K562 (cell line): ENCODE results near the gene ZNG1C. TPM values are rescaled to one million over a fixed set of nuclear protein-coding genes. Genes with fewer than 3 reads are reported as not detected.
"Not testable (repeated sequence)": the region's sequence is repeated elsewhere in the genome, so short reads cannot be mapped to it uniquely, and the experiment has no call there.

Experiments used
- ATAC-seq: fragments of 200-7000 bp; cut with Tn5 transposase; 3 replicates; pipeline ENCODE4 v1.9.1; 2020; ENCODE audit warnings: moderate library complexity
- BruUV-seq: library from RNA; stranded (reverse); fragments of 400-500 nt; replicated peaks from 2 replicates; lab custom pipeline; 2021; lab: Mats Ljungman, UMichigan
- CTCF ChIA-PET: fragments of 300-600 bp; formaldehyde crosslinking; extraction: SDS; loops from one replicate; lab custom pipeline; 2021; ENCODE audit warnings: low intra/inter-chr PET ratio; lab: Yijun Ruan, JAX
- POLR2A ChIA-PET: fragments of 300-600, 350-650 bp; sonication (Branson Sonifier 250); formaldehyde crosslinking; extraction: SDS; loops from one replicate; lab custom pipeline; 2021; ENCODE audit warnings: antibody characterized with exemption, inconsistent platforms; lab: Yijun Ruan, JAX
- DNase-seq, 4 experiments: peaks; one replicate each; pipeline versions ENCODE4 v3.0.0 to v3.0.0-alpha.2; 2011 to 2018; ENCODE audit warnings: low spot score in 3 of 4, mixed read lengths in 3 of 4; ENCODE audit errors: extremely low read depth in 1 of 4
- FAIRE-seq: peaks from 2 replicates; lab custom pipeline; 2011; peaks lifted over from hg19 to GRCh38; lab: Jason Lieb, UNC
- H2AFZ ChIP-seq: 2 replicates; pipeline ENCODE4 v1.6.0; 2011; ENCODE audit warnings: low read depth, low read length, control low read depth, inconsistent platforms
- H3K27ac ChIP-seq: fragments of 200-600 bp; 3 replicates; pipeline ENCODE4 v1.8.0; 2011; ENCODE audit warnings: low read depth, mild to moderate bottlenecking, control low read depth, inconsistent platforms, low read length, moderate library complexity, mixed read lengths; ENCODE audit errors: extremely low read depth
- H3K27me3 ChIP-seq, 2 experiments: fragments of 300-600 bp in 1 of 2; 2 replicates in 1 of 2; 3 replicates in 1 of 2; pipeline versions ENCODE4 v1.6.0 to v1.8.0; 2011; ENCODE audit warnings: inconsistent platforms in 2 of 2, low read length in 2 of 2, mild to moderate bottlenecking in 1 of 2, mixed read lengths in 1 of 2, moderate library complexity in 1 of 2; ENCODE audit not compliant: control insufficient read depth in 2 of 2, insufficient read depth in 2 of 2
- H3K36me3 ChIP-seq: fragments of 300-600 bp; 3 replicates; pipeline ENCODE4 v1.8.0; 2011; ENCODE audit warnings: mild to moderate bottlenecking, low read length, inconsistent platforms; ENCODE audit not compliant: control insufficient read depth, insufficient read depth
- H3K4me1 ChIP-seq, 2 experiments: fragments of 200-600 bp in 1 of 2; replicated peaks in 1 of 2; 2 replicates in 1 of 2; 3 replicates in 1 of 2; pipeline versions ENCODE4 v1.5.1 to v1.8.0; 2011; ENCODE audit warnings: inconsistent platforms in 2 of 2, low read length in 2 of 2, mild to moderate bottlenecking in 1 of 2, mixed read lengths in 1 of 2, moderate library complexity in 1 of 2; ENCODE audit not compliant: control insufficient read depth in 2 of 2, insufficient read depth in 2 of 2
- H3K4me2 ChIP-seq: 2 replicates; pipeline ENCODE4 v1.6.1; 2011; ENCODE audit warnings: low read length, control low read depth, inconsistent platforms, mixed read lengths; ENCODE audit not compliant: insufficient read depth
- H3K4me3 ChIP-seq: fragments of 200-600 bp; sonication (generic), shearing (Covaris generic); 2 replicates; pipeline ENCODE4 v1.5.1; 2016; ENCODE audit warnings: control low read depth, inconsistent platforms
- H3K79me2 ChIP-seq: fragments of 200-600 bp; 3 replicates; pipeline ENCODE4 v1.8.0; 2011; ENCODE audit warnings: low read length, inconsistent platforms; ENCODE audit not compliant: control insufficient read depth, insufficient read depth
- H3K9ac ChIP-seq, 2 experiments: 2 replicates each; pipeline versions ENCODE4 v1.6.0 to v1.6.1; 2011; ENCODE audit warnings: low read depth in 2 of 2, low read length in 2 of 2, control low read depth in 1 of 2, inconsistent platforms in 1 of 2, mild to moderate bottlenecking in 1 of 2, mixed read lengths in 1 of 2; ENCODE audit not compliant: insufficient read depth in 1 of 2
- H3K9me1 ChIP-seq: one replicate; pipeline ENCODE4 v1.6.0; 2011; ENCODE audit warnings: inconsistent platforms, mild to moderate bottlenecking, low read length, moderate library complexity; ENCODE audit not compliant: control insufficient read depth, insufficient read depth
- H3K9me3 ChIP-seq: replicated peaks from 2 replicates; pipeline ENCODE4 v1.5.1; 2011; ENCODE audit warnings: low read depth, low read length, inconsistent platforms; ENCODE audit not compliant: control insufficient read depth, insufficient read depth
- H4K20me1 ChIP-seq: replicated peaks from 2 replicates; pipeline ENCODE4 v1.6.1; 2011; ENCODE audit warnings: low read length, inconsistent platforms, mixed read lengths; ENCODE audit not compliant: control insufficient read depth, insufficient read depth
- WGBS: fragments of 100-300 bp; shearing (Covaris generic); methylation state at CpG from one replicate; pipeline ENCODE4 v1.1.6; 2016; ENCODE audit warnings: low coverage, mixed read lengths; ENCODE audit not compliant: insufficient coverage; ENCODE audit errors: missing lambda C conversion rate; 5-methylcytosine and 5-hydroxymethylcytosine counted together
- in situ Hi-C: fragments of 300-500 bp; cut with MboI; formaldehyde crosslinking; loops from 4 replicates; pipeline ENCODE4 v1.15.0; 2018; ENCODE audit warnings: inconsistent platforms, mixed read lengths
- intact Hi-C: fragments of 100-400 bp; cut with micrococcal nuclease; formaldehyde crosslinking; loops from 2 replicates; pipeline ENCODE4 v1.14.2; 2022
- polyA plus RNA-seq, 8 experiments: library from polyadenylated mRNA; depleted of rRNA in 4 of 8; stranded (reverse) in 5 of 8; unstranded in 3 of 8; fragments of >200 nt; fragmentation: Nextera tagmentation in 2 of 8; fragmentation: Illumina TruSeq in 1 of 8; extraction: Ambion mirVana in 2 of 8; extraction: Trizol in 1 of 8; gene quantifications; 2 replicates each; pipeline versions ENCODE4 v1.2.1 to v1.2.3, GENCODE V29; 2011 to 2014; ENCODE audit warnings: inconsistent platforms in 1 of 8, missing spikeins in 1 of 8
- total RNA-seq, 7 experiments: library from RNA; depleted of rRNA in 6 of 7; stranded (reverse); fragments of >200 nt in 6 of 7; fragmentation: Illumina TruSeq in 2 of 7; extraction: Trizol in 2 of 7; gene quantifications; 2 replicates each; pipeline versions ENCODE4 v1.2.1 to v1.2.3, GENCODE V29; 2011 to 2021; ENCODE audit warnings: low replicate concordance in 1 of 7

The ZNG1C gene
- total and polyA plus RNA-seq, 9 of the 15 experiments (the other 6 are each of a cell fraction or from before 2014, with no cell fraction given) = 23.8 to 135 (median 65.0) TPM

GRCh38 chr9:68311208-68311607, 69.4 kb downstream of the ZNG1C start:
- not testable (repeated sequence) for H3K27ac ChIP-seq, ATAC-seq

GRCh38 chr9:68318209-68318608, 76.4 kb downstream of the ZNG1C start:
- WGBS = 39% methylated on average over 8 of the region's 10 CpGs

More at GRCh38 chr9:68311208-68311607, 69.4 kb downstream of the ZNG1C start:
- whole genome bisulfite sequencing = no CpG with 5 or more reads among the region's 5 CpGs
- H3K79me2 ChIP-seq, H3K36me3 ChIP-seq, H3K4me3 ChIP-seq, H2AFZ ChIP-seq, H3K9me1 ChIP-seq, H3K27me3 ChIP-seq, POLR2A ChIA-PET, H3K4me1 ChIP-seq, H3K9me3 ChIP-seq, H3K4me2 ChIP-seq, in situ Hi-C loops, intact Hi-C loops, CTCF ChIA-PET, BruUV-seq, H4K20me1 ChIP-seq, FAIRE-seq, H3K9ac ChIP-seq, DNase-seq: not testable (repeated sequence)

GRCh38 chr9:68323749-68324148, 82.0 kb downstream of the ZNG1C start:
- CTCF ChIA-PET, H2AFZ ChIP-seq, H3K27me3 ChIP-seq, H4K20me1 ChIP-seq, H3K9ac ChIP-seq, H3K79me2 ChIP-seq, H3K4me1 ChIP-seq, H3K36me3 ChIP-seq, BruUV-seq, H3K9me3 ChIP-seq, in situ Hi-C loops, POLR2A ChIA-PET, H3K4me2 ChIP-seq, H3K9me1 ChIP-seq, FAIRE-seq, intact Hi-C loops, H3K4me3 ChIP-seq, H3K27ac ChIP-seq, ATAC-seq, DNase-seq: not testable (repeated sequence)
- WGBS = no CpG with 5 or more reads among the region's 24 CpGs

More at GRCh38 chr9:68318209-68318608, 76.4 kb downstream of the ZNG1C start:
- H2AFZ ChIP-seq, ATAC-seq, CTCF ChIA-PET, H3K79me2 ChIP-seq, BruUV-seq, H3K27me3 ChIP-seq, in situ Hi-C loops, H3K9me1 ChIP-seq, H3K4me1 ChIP-seq, POLR2A ChIA-PET, H3K4me2 ChIP-seq, H3K27ac ChIP-seq, H3K9me3 ChIP-seq, H3K4me3 ChIP-seq, H3K36me3 ChIP-seq, H3K9ac ChIP-seq, FAIRE-seq, intact Hi-C loops, DNase-seq, H4K20me1 ChIP-seq: not testable (repeated sequence)

- WGBS = no CpG with 5 or more reads among the region's 20 CpGs
- BruUV-seq, POLR2A ChIA-PET, H3K9ac ChIP-seq, H3K27me3 ChIP-seq, H3K79me2 ChIP-seq, H4K20me1 ChIP-seq, H3K4me3 ChIP-seq, CTCF ChIA-PET, H3K4me2 ChIP-seq, DNase-seq, H3K9me1 ChIP-seq, H3K4me1 ChIP-seq, H3K27ac ChIP-seq, H3K36me3 ChIP-seq, in situ Hi-C loops, H3K9me3 ChIP-seq, ATAC-seq, H2AFZ ChIP-seq, intact Hi-C loops: not testable (repeated sequence)
- peak; percentile 68 for FAIRE-seq
Observed at GRCh38 chr9:68324518-68324917, 82.7 kb downstream of the ZNG1C start.
